K562 (cell line): Measurements from ENCODE around the gene BIRC5. TPM values are rescaled to one million over a fixed set of nuclear protein-coding genes. Genes with fewer than 3 reads are reported as not detected.

Experiments used
- ATAC-seq: fragments of 200-7000 bp; cut with Tn5 transposase; 3 replicates; pipeline ENCODE4 v1.9.1; 2020; ENCODE audit warnings: moderate library complexity
- BruUV-seq: library from RNA; stranded (reverse); fragments of 400-500 nt; replicated peaks from 2 replicates; lab custom pipeline; 2021; lab: Mats Ljungman, UMichigan
- CTCF ChIA-PET: fragments of 300-600 bp; formaldehyde crosslinking; extraction: SDS; loops from one replicate; lab custom pipeline; 2021; ENCODE audit warnings: low intra/inter-chr PET ratio; lab: Yijun Ruan, JAX
- POLR2A ChIA-PET: fragments of 300-600, 350-650 bp; sonication (Branson Sonifier 250); formaldehyde crosslinking; extraction: SDS; loops from one replicate; lab custom pipeline; 2021; ENCODE audit warnings: antibody characterized with exemption, inconsistent platforms; lab: Yijun Ruan, JAX
- DNase-seq, 4 experiments: peaks; one replicate each; pipeline versions ENCODE4 v3.0.0 to v3.0.0-alpha.2; 2011 to 2018; ENCODE audit warnings: low spot score in 3 of 4, mixed read lengths in 3 of 4; ENCODE audit errors: extremely low read depth in 1 of 4
- FAIRE-seq: peaks from 2 replicates; lab custom pipeline; 2011; peaks lifted over from hg19 to GRCh38; lab: Jason Lieb, UNC
- H2AFZ ChIP-seq: 2 replicates; pipeline ENCODE4 v1.6.0; 2011; ENCODE audit warnings: low read depth, low read length, control low read depth, inconsistent platforms
- H3K27ac ChIP-seq: fragments of 200-600 bp; 3 replicates; pipeline ENCODE4 v1.8.0; 2011; ENCODE audit warnings: low read depth, mild to moderate bottlenecking, control low read depth, inconsistent platforms, low read length, moderate library complexity, mixed read lengths; ENCODE audit errors: extremely low read depth
- H3K27me3 ChIP-seq, 2 experiments: fragments of 300-600 bp in 1 of 2; 2 replicates in 1 of 2; 3 replicates in 1 of 2; pipeline versions ENCODE4 v1.6.0 to v1.8.0; 2011; ENCODE audit warnings: inconsistent platforms in 2 of 2, low read length in 2 of 2, mild to moderate bottlenecking in 1 of 2, mixed read lengths in 1 of 2, moderate library complexity in 1 of 2; ENCODE audit not compliant: control insufficient read depth in 2 of 2, insufficient read depth in 2 of 2
- H3K36me3 ChIP-seq: fragments of 300-600 bp; 3 replicates; pipeline ENCODE4 v1.8.0; 2011; ENCODE audit warnings: mild to moderate bottlenecking, low read length, inconsistent platforms; ENCODE audit not compliant: control insufficient read depth, insufficient read depth
- H3K4me1 ChIP-seq, 2 experiments: fragments of 200-600 bp in 1 of 2; replicated peaks in 1 of 2; 2 replicates in 1 of 2; 3 replicates in 1 of 2; pipeline versions ENCODE4 v1.5.1 to v1.8.0; 2011; ENCODE audit warnings: inconsistent platforms in 2 of 2, low read length in 2 of 2, mild to moderate bottlenecking in 1 of 2, mixed read lengths in 1 of 2, moderate library complexity in 1 of 2; ENCODE audit not compliant: control insufficient read depth in 2 of 2, insufficient read depth in 2 of 2
- H3K4me2 ChIP-seq: 2 replicates; pipeline ENCODE4 v1.6.1; 2011; ENCODE audit warnings: low read length, control low read depth, inconsistent platforms, mixed read lengths; ENCODE audit not compliant: insufficient read depth
- H3K4me3 ChIP-seq: fragments of 200-600 bp; sonication (generic), shearing (Covaris generic); 2 replicates; pipeline ENCODE4 v1.5.1; 2016; ENCODE audit warnings: control low read depth, inconsistent platforms
- H3K79me2 ChIP-seq: fragments of 200-600 bp; 3 replicates; pipeline ENCODE4 v1.8.0; 2011; ENCODE audit warnings: low read length, inconsistent platforms; ENCODE audit not compliant: control insufficient read depth, insufficient read depth
- H3K9ac ChIP-seq, 2 experiments: 2 replicates each; pipeline versions ENCODE4 v1.6.0 to v1.6.1; 2011; ENCODE audit warnings: low read depth in 2 of 2, low read length in 2 of 2, control low read depth in 1 of 2, inconsistent platforms in 1 of 2, mild to moderate bottlenecking in 1 of 2, mixed read lengths in 1 of 2; ENCODE audit not compliant: insufficient read depth in 1 of 2
- H3K9me1 ChIP-seq: one replicate; pipeline ENCODE4 v1.6.0; 2011; ENCODE audit warnings: inconsistent platforms, mild to moderate bottlenecking, low read length, moderate library complexity; ENCODE audit not compliant: control insufficient read depth, insufficient read depth
- H3K9me3 ChIP-seq: replicated peaks from 2 replicates; pipeline ENCODE4 v1.5.1; 2011; ENCODE audit warnings: low read depth, low read length, inconsistent platforms; ENCODE audit not compliant: control insufficient read depth, insufficient read depth
- H4K20me1 ChIP-seq: replicated peaks from 2 replicates; pipeline ENCODE4 v1.6.1; 2011; ENCODE audit warnings: low read length, inconsistent platforms, mixed read lengths; ENCODE audit not compliant: control insufficient read depth, insufficient read depth
- CBFB ChIP-seq: sonication (generic); formaldehyde crosslinking; IDR thresholded peaks from 2 replicates; pipeline ENCODE4 v1.4.0; 2020; ENCODE audit warnings: mild to moderate bottlenecking, missing genetic modification reagents
- CBX2 ChIP-seq: fragments of 200-600 bp; sonication (generic); IDR thresholded peaks from one replicate; pipeline ENCODE4 v1.6.1; 2012; ENCODE audit warnings: mild to moderate bottlenecking, low read length, inconsistent platforms; ENCODE audit not compliant: insufficient read depth, poor library complexity, severe bottlenecking
- CEBPB ChIP-seq: fragments of 450-650 bp; IDR thresholded peaks from 2 replicates; pipeline ENCODE4 v1.6.1; 2016; ENCODE audit warnings: missing genetic modification characterization, missing compliant biosample characterization
- ID3 ChIP-seq, 2 experiments: fragments of 250-450 bp in 1 of 2; fragments of 450-650 bp in 1 of 2; sonication (Bioruptor Pico) in 1 of 2; IDR thresholded peaks; 2 replicates each; pipeline versions ENCODE4 v1.6.1 to v1.8.0; 2016 to 2021; ENCODE audit warnings: mild to moderate bottlenecking in 2 of 2, moderate library complexity in 2 of 2, missing compliant biosample characterization in 1 of 2, missing genetic modification characterization in 1 of 2
- KDM5B ChIP-seq: fragments of 200-600 bp; sonication (generic); IDR thresholded peaks from 2 replicates; pipeline ENCODE4 v1.6.1; 2012; ENCODE audit warnings: low read depth, mild to moderate bottlenecking, moderate library complexity, low read length, control low read depth, inconsistent platforms; ENCODE audit not compliant: insufficient replicate concordance
- ZC3H4 ChIP-seq: sonication (generic); formaldehyde crosslinking; IDR thresholded peaks from 2 replicates; pipeline ENCODE4 v1.9.0; 2021; ENCODE audit warnings: missing genetic modification reagents, borderline replicate concordance
- ZNF174 ChIP-seq: fragments of 250-450 bp; sonication (Bioruptor Pico); IDR thresholded peaks from 2 replicates; pipeline ENCODE4 v1.4.0; 2020; ENCODE audit warnings: mild to moderate bottlenecking
- ZNF592 ChIP-seq: fragments of 450-650 bp; IDR thresholded peaks from 2 replicates; pipeline ENCODE4 v1.6.1; 2017; ENCODE audit warnings: antibody characterized with exemption, mild to moderate bottlenecking
- WGBS: fragments of 100-300 bp; shearing (Covaris generic); methylation state at CpG from one replicate; pipeline ENCODE4 v1.1.6; 2016; ENCODE audit warnings: low coverage, mixed read lengths; ENCODE audit not compliant: insufficient coverage; ENCODE audit errors: missing lambda C conversion rate; 5-methylcytosine and 5-hydroxymethylcytosine counted together
- in situ Hi-C: fragments of 300-500 bp; cut with MboI; formaldehyde crosslinking; loops from 4 replicates; pipeline ENCODE4 v1.15.0; 2018; ENCODE audit warnings: inconsistent platforms, mixed read lengths
- intact Hi-C: fragments of 100-400 bp; cut with micrococcal nuclease; formaldehyde crosslinking; loops from 2 replicates; pipeline ENCODE4 v1.14.2; 2022
- polyA plus RNA-seq, 8 experiments: library from polyadenylated mRNA; depleted of rRNA in 4 of 8; stranded (reverse) in 5 of 8; unstranded in 3 of 8; fragments of >200 nt; fragmentation: Nextera tagmentation in 2 of 8; fragmentation: Illumina TruSeq in 1 of 8; extraction: Ambion mirVana in 2 of 8; extraction: Trizol in 1 of 8; gene quantifications; 2 replicates each; pipeline versions ENCODE4 v1.2.1 to v1.2.3, GENCODE V29; 2011 to 2014; ENCODE audit warnings: inconsistent platforms in 1 of 8, missing spikeins in 1 of 8
- total RNA-seq, 7 experiments: library from RNA; depleted of rRNA in 6 of 7; stranded (reverse); fragments of >200 nt in 6 of 7; fragmentation: Illumina TruSeq in 2 of 7; extraction: Trizol in 2 of 7; gene quantifications; 2 replicates each; pipeline versions ENCODE4 v1.2.1 to v1.2.3, GENCODE V29; 2011 to 2021; ENCODE audit warnings: low replicate concordance in 1 of 7
- TF ChIP-seq, protein P1 (sequence below): sonication (generic); formaldehyde crosslinking; IDR thresholded peaks from 2 replicates; pipeline ENCODE4 v1.8.1; 2023; ENCODE audit warnings: mild to moderate bottlenecking, missing genetic modification reagents
- TF ChIP-seq, protein P2 (sequence below), 3 experiments: fragments of 200-800 bp in 1 of 3; sonication (Bioruptor generic) in 1 of 3; sonication (generic) in 1 of 3; formaldehyde crosslinking in 1 of 3; IDR thresholded peaks; 2 replicates each; pipeline versions ENCODE4 v1.6.1 to v1.8.0; 2016 to 2022; ENCODE audit warnings: mild to moderate bottlenecking in 2 of 3, missing compliant biosample characterization in 2 of 3, missing genetic modification characterization in 2 of 3, missing genetic modification reagents in 1 of 3

Gene BIRC5
- total and polyA plus RNA-seq, 9 of the 15 experiments (the other 6 are each of a cell fraction or from before 2014, with no cell fraction given): 64.4 to 140 (median 101) TPM

GRCh38 chr17:78252701-78253635, 38.9 kb downstream of the BIRC5 start:
- H3K9ac ChIP-seq: peak overlapping the region; percentile 10 to 80; a peak in 1 of 4 replicates
- peaks cover 19% of the 10 kb centered on the region for H3K79me2 ChIP-seq
- H3K27ac ChIP-seq: peak overlapping the region; percentile 8; the same call in 1 of the 3 replicates
- H3K4me2 ChIP-seq: peak overlapping the region; percentile 36
- no peaks in the 10 kb centered on the region for H4K20me1 ChIP-seq
- no TSS peak for BruUV-seq
- CTCF ChIA-PET: no interaction called here
- POLR2A ChIA-PET: no interaction called here
- H2AFZ ChIP-seq: no peak overlapping the region
- WGBS: 64% methylated on average over 15 of the region's 15 CpGs
- in situ Hi-C loops (no loop called here), intact Hi-C loops (loop anchor here (2.0 kb wide), 1 partner anchor 170 kb away; no protein-coding TSS in a partner anchor)
- no peak for ATAC-seq
- no peaks in the 10 kb centered on the region for H3K9me3 ChIP-seq
- no peak overlapping the region for H3K4me3 ChIP-seq
- no peaks in the 10 kb centered on the region for H3K9me1 ChIP-seq
- no peak for FAIRE-seq
- H3K36me3 ChIP-seq: no peaks in the 10 kb centered on the region
- no peaks in the 10 kb centered on the region for H3K27me3 ChIP-seq
- H3K4me1 ChIP-seq: peaks cover 44 to 98% of the 10 kb centered on the region in 2 experiments
- DNase-seq: peak in 1 of 4 experiments; percentile 41
- TF ChIP-seq, protein P1, sequence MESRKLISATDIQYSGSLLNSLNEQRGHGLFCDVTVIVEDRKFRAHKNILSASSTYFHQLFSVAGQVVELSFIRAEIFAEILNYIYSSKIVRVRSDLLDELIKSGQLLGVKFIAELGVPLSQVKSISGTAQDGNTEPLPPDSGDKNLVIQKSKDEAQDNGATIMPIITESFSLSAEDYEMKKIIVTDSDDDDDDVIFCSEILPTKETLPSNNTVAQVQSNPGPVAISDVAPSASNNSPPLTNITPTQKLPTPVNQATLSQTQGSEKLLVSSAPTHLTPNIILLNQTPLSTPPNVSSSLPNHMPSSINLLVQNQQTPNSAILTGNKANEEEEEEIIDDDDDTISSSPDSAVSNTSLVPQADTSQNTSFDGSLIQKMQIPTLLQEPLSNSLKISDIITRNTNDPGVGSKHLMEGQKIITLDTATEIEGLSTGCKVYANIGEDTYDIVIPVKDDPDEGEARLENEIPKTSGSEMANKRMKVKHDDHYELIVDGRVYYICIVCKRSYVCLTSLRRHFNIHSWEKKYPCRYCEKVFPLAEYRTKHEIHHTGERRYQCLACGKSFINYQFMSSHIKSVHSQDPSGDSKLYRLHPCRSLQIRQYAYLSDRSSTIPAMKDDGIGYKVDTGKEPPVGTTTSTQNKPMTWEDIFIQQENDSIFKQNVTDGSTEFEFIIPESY (CRISPR knock-in tag): 0 out of 2 replicates have a peak, but pooled peaks have one; percentile 34
- TF ChIP-seq CBFB (0 out of 2 replicates have a peak, but pooled peaks have one; percentile 65), ID3 (CRISPR knock-in tag; IDR thresholded peaks at IDR 0.05) (no peak), ID3 (tag; IDR thresholded peaks at IDR 0.05) (no peak), KDM5B (peak; percentile 26), ZNF174 (no peak), CBX2 (no peak), ZNF592 (peak; percentile 36; the same call in 1 of the 2 replicates), CEBPB (tag) (no peak), ZC3H4 (no peak)
- TF ChIP-seq, protein P2, sequence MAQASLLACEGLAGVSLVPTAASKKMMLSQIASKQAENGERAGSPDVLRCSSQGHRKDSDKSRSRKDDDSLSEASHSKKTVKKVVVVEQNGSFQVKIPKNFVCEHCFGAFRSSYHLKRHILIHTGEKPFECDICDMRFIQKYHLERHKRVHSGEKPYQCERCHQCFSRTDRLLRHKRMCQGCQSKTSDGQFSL (CRISPR knock-in tag; IDR thresholded peaks at IDR 0.05): peak; percentile 44; the same call in 1 of the 2 replicates
- TF ChIP-seq, protein P2 (tag; IDR thresholded peaks at IDR 0.05): no peak
